ENCODE measurements around the gene SLIT3.

The SLIT3 gene

GRCh38 chr5:168674893-168675482 lies 626.0 kb downstream of the SLIT3 start:
- DNase-seq (ENCODE audit: extremely low spot score), result no peak
- CTCF ChIA-PET, result no interaction called here
- POLR2A ChIA-PET, result no interaction called here
- no peak for TF ChIP-seq FOXK2 (IDR thresholded peaks at IDR 0.05)
- no peak for TF ChIP-seq ZNF384 (IDR thresholded peaks at IDR 0.05)
- no peak for TF ChIP-seq L3MBTL2 (conservative IDR thresholded peaks at IDR 0.05)
- TF ChIP-seq ELF4 (IDR thresholded peaks at IDR 0.05), result no peak

GRCh38 chr5:168672888-168673287 lies 628.1 kb downstream of the SLIT3 start:
- DNase-seq (ENCODE audit: extremely low spot score), result no peak
- no peak for TF ChIP-seq ELF4 (IDR thresholded peaks at IDR 0.05)
- TF ChIP-seq ZNF384 (IDR thresholded peaks at IDR 0.05), result no peak
- no peak for TF ChIP-seq SP1 (IDR thresholded peaks at IDR 0.05)
- TF ChIP-seq CTBP1 (IDR thresholded peaks at IDR 0.05; ENCODE audit: borderline replicate concordance), result no peak
- TF ChIP-seq FOXM1 (IDR thresholded peaks at IDR 0.05; ENCODE audit: borderline replicate concordance), result no peak
- TF ChIP-seq NFRKB (IDR thresholded peaks at IDR 0.05), result no peak
- TF ChIP-seq SUZ12 (IDR thresholded peaks at IDR 0.05), result no peak
- CTCF ChIA-PET, result no interaction called here
- POLR2A ChIA-PET, result no interaction called here

GRCh38 chr5:168672016-168672415 lies 628.9 kb downstream of the SLIT3 start:
- POLR2A ChIA-PET, result no interaction called here
- no peak for DNase-seq (ENCODE audit: extremely low spot score)
- TF ChIP-seq NFRKB (IDR thresholded peaks at IDR 0.05), result no peak
- no peak for TF ChIP-seq HDGF (IDR thresholded peaks at IDR 0.05; ENCODE audit: borderline replicate concordance)
- TF ChIP-seq TARDBP (IDR thresholded peaks at IDR 0.05), result no peak
- TF ChIP-seq PKNOX1 (IDR thresholded peaks at IDR 0.05), result no peak
- no peak for TF ChIP-seq SUZ12 (IDR thresholded peaks at IDR 0.05)
- TF ChIP-seq FOXA1 (IDR thresholded peaks at IDR 0.05), result no peak
- CTCF ChIA-PET, result no interaction called here

GRCh38 chr5:168670881-168671575 lies 629.9 kb downstream of the SLIT3 start:
- no peak for DNase-seq (ENCODE audit: extremely low spot score)
- CTCF ChIA-PET, result interaction anchor here (1.0 kb wide), 1 partner anchor 30 kb away, joined by 3 read pairs; no protein-coding TSS in a partner anchor
- POLR2A ChIA-PET, result no interaction called here
- TF ChIP-seq FOXA1 (IDR thresholded peaks at IDR 0.05), result no peak
- TF ChIP-seq CTBP1 (IDR thresholded peaks at IDR 0.05; ENCODE audit: borderline replicate concordance), result no peak
- TF ChIP-seq L3MBTL2 (conservative IDR thresholded peaks at IDR 0.05), result no peak
- no peak for TF ChIP-seq SUZ12 (IDR thresholded peaks at IDR 0.05)
- TF ChIP-seq SP1 (IDR thresholded peaks at IDR 0.05), result no peak
- no peak for TF ChIP-seq HDGF (IDR thresholded peaks at IDR 0.05; ENCODE audit: borderline replicate concordance)
- no peak for TF ChIP-seq BHLHE40 (IDR thresholded peaks at IDR 0.05; ENCODE audit: borderline replicate concordance)
- TF ChIP-seq FOXM1 (IDR thresholded peaks at IDR 0.05; ENCODE audit: borderline replicate concordance), result no peak
- no peak for TF ChIP-seq LEF1 (IDR thresholded peaks at IDR 0.05; ENCODE audit: borderline replicate concordance)
- TF ChIP-seq ELF4 (IDR thresholded peaks at IDR 0.05), result no peak
- no peak for TF ChIP-seq TARDBP (IDR thresholded peaks at IDR 0.05)
- no peak for TF ChIP-seq FOXK2 (IDR thresholded peaks at IDR 0.05)
- no peak for TF ChIP-seq ARNT (IDR thresholded peaks at IDR 0.05)
- TF ChIP-seq PKNOX1 (IDR thresholded peaks at IDR 0.05), result no peak
- no peak for TF ChIP-seq NFRKB (IDR thresholded peaks at IDR 0.05)
- no peak for TF ChIP-seq ZNF384 (IDR thresholded peaks at IDR 0.05)

- no peak for DNase-seq (ENCODE audit: extremely low spot score)
- CTCF ChIA-PET, result no interaction called here
- TF ChIP-seq SP1 (IDR thresholded peaks at IDR 0.05), result no peak
- no peak for TF ChIP-seq ELF4 (IDR thresholded peaks at IDR 0.05)
- TF ChIP-seq FOXA1 (IDR thresholded peaks at IDR 0.05), result no peak
- TF ChIP-seq BHLHE40 (IDR thresholded peaks at IDR 0.05; ENCODE audit: borderline replicate concordance), result no peak
- no peak for TF ChIP-seq L3MBTL2 (conservative IDR thresholded peaks at IDR 0.05)
- TF ChIP-seq TARDBP (IDR thresholded peaks at IDR 0.05), result no peak
- no peak for TF ChIP-seq ZNF384 (IDR thresholded peaks at IDR 0.05)
- TF ChIP-seq FOXK2 (IDR thresholded peaks at IDR 0.05), result no peak
- TF ChIP-seq CTBP1 (IDR thresholded peaks at IDR 0.05; ENCODE audit: borderline replicate concordance), result no peak
- TF ChIP-seq NFRKB (IDR thresholded peaks at IDR 0.05), result no peak
- no peak for TF ChIP-seq SUZ12 (IDR thresholded peaks at IDR 0.05)
- TF ChIP-seq ARNT (IDR thresholded peaks at IDR 0.05), result no peak
- TF ChIP-seq LEF1 (IDR thresholded peaks at IDR 0.05; ENCODE audit: borderline replicate concordance), result no peak
- no peak for TF ChIP-seq FOXM1 (IDR thresholded peaks at IDR 0.05; ENCODE audit: borderline replicate concordance)
- no peak for TF ChIP-seq HDGF (IDR thresholded peaks at IDR 0.05; ENCODE audit: borderline replicate concordance)
- no peak for TF ChIP-seq PKNOX1 (IDR thresholded peaks at IDR 0.05)
- POLR2A ChIA-PET, result no interaction called here
Measured at GRCh38 chr5:168669668-168670378, 631.1 kb downstream of the SLIT3 start.

GRCh38 chr5:168669156-168669555 lies 631.8 kb downstream of the SLIT3 start:
- TF ChIP-seq CTBP1 (IDR thresholded peaks at IDR 0.05; ENCODE audit: borderline replicate concordance), result no peak
- no peak for TF ChIP-seq TARDBP (IDR thresholded peaks at IDR 0.05)
- TF ChIP-seq ELF4 (IDR thresholded peaks at IDR 0.05), result no peak
- TF ChIP-seq FOXA1 (IDR thresholded peaks at IDR 0.05), result no peak
- TF ChIP-seq SUZ12 (IDR thresholded peaks at IDR 0.05), result no peak
- TF ChIP-seq FOXM1 (IDR thresholded peaks at IDR 0.05; ENCODE audit: borderline replicate concordance), result no peak
- no peak for TF ChIP-seq NFRKB (IDR thresholded peaks at IDR 0.05)
- TF ChIP-seq ZNF384 (IDR thresholded peaks at IDR 0.05), result no peak
- TF ChIP-seq ARNT (IDR thresholded peaks at IDR 0.05), result no peak
- TF ChIP-seq HDGF (IDR thresholded peaks at IDR 0.05; ENCODE audit: borderline replicate concordance), result no peak
- no peak for TF ChIP-seq BHLHE40 (IDR thresholded peaks at IDR 0.05; ENCODE audit: borderline replicate concordance)
- no peak for TF ChIP-seq SP1 (IDR thresholded peaks at IDR 0.05)
- no peak for TF ChIP-seq L3MBTL2 (conservative IDR thresholded peaks at IDR 0.05)
- TF ChIP-seq FOXK2 (IDR thresholded peaks at IDR 0.05), result no peak
- no peak for TF ChIP-seq PKNOX1 (IDR thresholded peaks at IDR 0.05)
- TF ChIP-seq LEF1 (IDR thresholded peaks at IDR 0.05; ENCODE audit: borderline replicate concordance), result no peak
- ChIA-PET CTCF (interaction anchor here (0.6 kb wide), 1 partner anchor 295 kb away, joined by 5 read pairs; no protein-coding TSS in a partner anchor), POLR2A (no interaction called here)
- no peak for DNase-seq (ENCODE audit: extremely low spot score)
